ENCODE results near the gene ELN. TPM values are rescaled to one million over a fixed set of nuclear protein-coding genes. Genes with fewer than 3 reads are reported as not detected.

Gene ELN
- total RNA-seq, 2 experiments from 2014 or later, result not detected

DNA sequence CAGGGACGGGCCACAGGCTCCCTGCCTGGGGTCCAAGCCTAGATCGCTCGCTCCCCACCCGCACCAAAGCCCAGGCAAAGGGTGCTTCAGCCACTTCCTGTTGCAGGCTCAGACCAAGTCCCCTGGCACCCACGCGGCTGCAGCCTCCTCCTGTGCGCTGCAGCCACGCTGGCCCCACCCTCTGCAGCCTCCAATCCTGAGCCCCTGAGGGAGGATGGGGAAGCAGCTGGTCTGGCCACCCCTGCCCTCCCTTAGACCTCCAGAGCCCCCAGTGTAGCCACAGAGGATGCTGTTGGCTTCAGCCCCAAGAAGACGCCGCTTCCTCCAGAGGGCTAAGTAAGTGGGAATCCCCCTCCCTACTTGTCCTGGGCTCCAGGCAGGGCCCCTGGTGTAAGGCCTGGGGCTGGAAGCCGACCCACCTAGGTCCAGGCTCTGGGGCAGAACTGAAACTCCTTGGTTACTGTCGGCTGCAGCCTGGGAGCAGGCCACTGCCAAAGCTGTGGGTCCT lies 65.0 kb downstream of the ELN start:
- ChIA-PET POLR2A (interaction anchor here (0.6 to 1.5 kb wide), 2 partner anchors 12 to 81 kb away, joined by 3 to 9 read pairs; partner anchors contain the start of gene EIF4H), CTCF (interaction anchor here (0.5 kb wide), 1 partner anchor 87 kb away, joined by 4 read pairs; no protein-coding TSS in a partner anchor)
- no peaks in the 10 kb centered on the region for H3K27me3 ChIP-seq (ENCODE audit: control insufficient read depth in 1 of 2, insufficient read depth in 2 of 2, low read length in 2 of 2)
- peaks cover 9% of the 10 kb centered on the region for H3K36me3 Mint-ChIP-seq (ENCODE audit: low read depth)
- no peaks in the 10 kb centered on the region for H3K9me3 ChIP-seq (ENCODE audit: control insufficient read depth in 1 of 2, insufficient read depth in 1 of 2, low read length in 2 of 2)
- peaks cover 18% of the 10 kb centered on the region for H3K4me1 Mint-ChIP-seq (ENCODE audit: low read depth)
- no peaks in the 10 kb centered on the region for H3K27me3 Mint-ChIP-seq
- DNase-seq (peak in 3 of 14 experiments; percentile 6 to 36 (median 30)), ATAC-seq (ENCODE audit: poor library complexity) (no peak)
- H3K4me1 ChIP-seq (ENCODE audit: insufficient read depth, low read length), result peaks cover 27% of the 10 kb centered on the region
- H3K4me3 ChIP-seq (ENCODE audit: low read length), result peak overlapping the region; percentile 60
- H3K27ac ChIP-seq (ENCODE audit: low read depth in 1 of 2, low read length in 2 of 2), result peak overlapping the region; percentile 54 to 70
- peaks cover 3% of the 10 kb centered on the region for H3K36me3 ChIP-seq (ENCODE audit: insufficient read depth, low read length)
- H3K9me3 Mint-ChIP-seq, result no peaks in the 10 kb centered on the region
- intact Hi-C loops (cut with DNase I, micrococcal nuclease), result no loop called here
- no peak for TF ChIP-seq CTCF (IDR thresholded peaks at IDR 0.05)
- peak overlapping the region; percentile 92 for H3K4me3 Mint-ChIP-seq
- peak overlapping the region; percentile 91 for H3K27ac Mint-ChIP-seq

DNA sequence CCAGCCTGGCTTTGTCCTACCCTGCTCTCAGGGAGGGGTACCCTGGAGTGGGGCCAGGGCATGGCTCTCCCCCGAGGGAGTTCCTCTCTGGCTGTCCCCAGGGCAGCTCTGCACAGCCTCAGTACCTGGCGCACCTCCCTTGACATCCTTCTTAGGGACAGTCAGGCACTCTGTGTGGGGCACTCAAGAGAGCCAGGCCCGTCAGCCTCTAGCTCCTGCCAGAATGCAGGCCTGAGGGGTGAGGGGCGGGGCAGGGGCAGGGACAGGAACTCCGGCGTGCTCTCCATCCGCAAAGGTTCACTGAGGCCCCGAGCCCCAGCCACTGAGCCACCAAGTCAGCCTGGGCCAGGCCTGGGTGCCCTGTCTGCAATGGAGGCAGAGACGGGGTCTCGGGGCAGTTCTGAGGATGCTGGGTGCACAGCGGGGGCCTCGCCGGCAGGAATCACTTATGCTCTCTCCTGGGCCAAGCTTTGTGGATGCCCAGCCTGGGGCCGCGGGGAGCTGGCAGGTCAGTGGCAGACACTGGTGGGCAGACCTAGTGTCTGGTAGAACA lies 65.8 kb downstream of the ELN start:
- H3K27ac ChIP-seq (ENCODE audit: low read depth in 1 of 2, low read length in 2 of 2), result peak overlapping the region; percentile 54 to 70
- peaks cover 27% of the 10 kb centered on the region for H3K4me1 ChIP-seq (ENCODE audit: insufficient read depth, low read length)
- intact Hi-C loops (cut with DNase I, micrococcal nuclease), result loop anchor here in 1 of 2 experiments (2.0 kb wide), 1 partner anchor 19 kb away; no protein-coding TSS in a partner anchor
- H3K36me3 ChIP-seq (ENCODE audit: insufficient read depth, low read length), result peaks cover 3% of the 10 kb centered on the region
- peak overlapping the region; percentile 60 for H3K4me3 ChIP-seq (ENCODE audit: low read length)
- DNase-seq, result peak in 4 of 14 experiments; percentile 11 to 25 (median 14)
- no peak for TF ChIP-seq CTCF (IDR thresholded peaks at IDR 0.05)
- no peaks in the 10 kb centered on the region for H3K27me3 Mint-ChIP-seq
- H3K4me1 Mint-ChIP-seq (ENCODE audit: low read depth), result peaks cover 17% of the 10 kb centered on the region
- H3K27ac Mint-ChIP-seq, result peak overlapping the region; percentile 91
- peak overlapping the region; percentile 92 for H3K4me3 Mint-ChIP-seq
- ChIA-PET POLR2A (interaction anchor here (0.6 to 1.9 kb wide), 4 partner anchors 10 to 563 kb away, joined by 3 to 17 read pairs (median 6); partner anchors contain the start of genes EIF4H and LIMK1), CTCF (interaction anchor here (0.5 kb wide), 1 partner anchor 86 kb away, joined by 4 read pairs; no protein-coding TSS in a partner anchor)
- peaks cover 16% of the 10 kb centered on the region for H3K36me3 Mint-ChIP-seq (ENCODE audit: low read depth)
- ATAC-seq (ENCODE audit: poor library complexity), result peak; percentile 33
- no peaks in the 10 kb centered on the region for H3K27me3 ChIP-seq (ENCODE audit: control insufficient read depth in 1 of 2, insufficient read depth in 2 of 2, low read length in 2 of 2)
- no peaks in the 10 kb centered on the region for H3K9me3 ChIP-seq (ENCODE audit: control insufficient read depth in 1 of 2, insufficient read depth in 1 of 2, low read length in 2 of 2)
- no peaks in the 10 kb centered on the region for H3K9me3 Mint-ChIP-seq

- H3K27ac Mint-ChIP-seq, result peak overlapping the region; percentile 91
- peaks cover 17% of the 10 kb centered on the region for H3K36me3 Mint-ChIP-seq (ENCODE audit: low read depth)
- H3K9me3 ChIP-seq (ENCODE audit: control insufficient read depth in 1 of 2, insufficient read depth in 1 of 2, low read length in 2 of 2), result no peaks in the 10 kb centered on the region
- H3K36me3 ChIP-seq (ENCODE audit: insufficient read depth, low read length), result peaks cover 8% of the 10 kb centered on the region
- H3K4me3 Mint-ChIP-seq, result peak overlapping the region; percentile 92
- no peaks in the 10 kb centered on the region for H3K9me3 Mint-ChIP-seq
- DNase-seq (peak; percentile 30 to 87 (median 65)), ATAC-seq (ENCODE audit: poor library complexity) (peak; percentile 75)
- H3K27me3 Mint-ChIP-seq, result no peaks in the 10 kb centered on the region
- POLR2A ChIA-PET, result interaction anchor here (1.0 to 1.9 kb wide), 3 partner anchors 10 to 562 kb away, joined by 3 to 17 read pairs (median 9); partner anchors contain the start of genes EIF4H and LIMK1
- H3K4me1 Mint-ChIP-seq (ENCODE audit: low read depth), result peaks cover 15% of the 10 kb centered on the region
- no peak for TF ChIP-seq CTCF (IDR thresholded peaks at IDR 0.05)
- no peaks in the 10 kb centered on the region for H3K27me3 ChIP-seq (ENCODE audit: control insufficient read depth in 1 of 2, insufficient read depth in 2 of 2, low read length in 2 of 2)
- H3K27ac ChIP-seq (ENCODE audit: low read depth in 1 of 2, low read length in 2 of 2), result peak overlapping the region; percentile 54 to 70
- intact Hi-C loops (cut with DNase I, micrococcal nuclease), result loop anchor here in 1 of 2 experiments (2.0 kb wide), 1 partner anchor 20 kb away; no protein-coding TSS in a partner anchor
- peak overlapping the region; percentile 60 for H3K4me3 ChIP-seq (ENCODE audit: low read length)
- H3K4me1 ChIP-seq (ENCODE audit: insufficient read depth, low read length), result peaks cover 27% of the 10 kb centered on the region
- CTCF ChIA-PET, result no interaction called here
These were observed 66.5 kb downstream of the ELN start for GRCh38 chr7:74094224-74095101.

All from CD4-positive, alpha-beta T cell (primary cell).